Stomach (tissue), 9 donors: ENCODE results near the gene ZBTB46. TPM values are rescaled to one million over a fixed set of nuclear protein-coding genes. Genes with fewer than 3 reads are reported as not detected.
A peak's percentile ranks its signal among the peaks of the same experiment; 100 is the strongest.

Source experiments
- DNase-seq, 2 donors: peaks; one replicate each; pipeline versions ENCODE4 v3.0.0 to v3.0.0-alpha.2; 2013 to 2019
- H3K27ac ChIP-seq, 5 donors: fragments of 200-600 bp in 4 of 5; sonication (generic) in 4 of 5; one replicate each; pipeline ENCODE4 v1.5.1; 2013 to 2019; ENCODE audit warnings: mild to moderate bottlenecking in 1 of 5, moderate library complexity in 1 of 5
- H3K27me3 ChIP-seq, 3 donors: fragments of 200-600 bp; sonication (generic); one replicate each; pipeline ENCODE4 v1.5.1; 2017 to 2019; ENCODE audit warnings: mixed run types in 1 of 3
- H3K36me3 ChIP-seq, 4 donors: fragments of 200-600 bp; sonication (generic); 1 replicate in 3 of 4; 2 replicates in 1 of 4; pipeline ENCODE4 v1.5.1; 2016 to 2019
- H3K4me1 ChIP-seq, 4 donors: fragments of 200-600 bp; sonication (generic); one replicate each; pipeline ENCODE4 v1.5.1; 2016 to 2019
- H3K4me3 ChIP-seq, 4 donors: fragments of 200-600 bp; sonication (generic) in 3 of 4; one replicate each; pipeline ENCODE4 v1.5.1; 2016 to 2019; ENCODE audit warnings: mild to moderate bottlenecking in 1 of 4
- H3K9me3 ChIP-seq, 4 donors: fragments of 200-600 bp; sonication (generic); one replicate each; pipeline ENCODE4 v1.5.1; 2016 to 2019
- CTCF ChIP-seq, 7 experiments: fragments of 450-650 bp in 4 of 7; fragments of 200-600 bp in 3 of 7; sonication (generic) in 3 of 7; IDR thresholded peaks; one replicate each; pipeline ENCODE4 v1.5.1; 2016 to 2019; ENCODE audit warnings: antibody characterized with exemption in 7 of 7, control low read depth in 2 of 7, mild to moderate bottlenecking in 1 of 7
- EP300 ChIP-seq: sonication (generic); formaldehyde crosslinking; IDR thresholded peaks from one replicate; pipeline ENCODE4 v1.6.1; 2017; ENCODE audit warnings: antibody characterized with exemption
- POLR2A ChIP-seq, 4 donors: fragments of 450-650 bp; IDR thresholded peaks; one replicate each; pipeline ENCODE4 v1.6.1; 2016; ENCODE audit warnings: antibody characterized with exemption in 4 of 4, control low read depth in 2 of 4, mild to moderate bottlenecking in 1 of 4, moderate library complexity in 1 of 4
- POLR2AphosphoS5 ChIP-seq, 3 donors: sonication (generic); formaldehyde crosslinking; IDR thresholded peaks; one replicate each; pipeline ENCODE4 v1.6.1; 2016; ENCODE audit warnings: antibody characterized with exemption in 3 of 3
- WGBS, 5 donors: extraction: QIAGEN DNeasy Blood & Tissue Kit in 3 of 5; methylation state at CpG; one replicate each; pipeline versions ENCODE4 v1.1.5 to v1.1.7; 2013 to 2018; 5-methylcytosine and 5-hydroxymethylcytosine counted together
- intact Hi-C: fragments of 100-400 bp; cut with DNase I; formaldehyde crosslinking; loops from one replicate; pipeline ENCODE4 v1.15.1; 2023; ENCODE audit warnings: low total_unique reads
- polyA plus RNA-seq, 3 donors: library from polyadenylated mRNA; stranded (reverse); fragments of 200-250 nt; gene quantifications; one replicate each; pipeline ENCODE4 v1.2.3, GENCODE V29; 2013
- total RNA-seq, 5 donors: library from RNA; depleted of rRNA; stranded (reverse); fragments of >200 nt; gene quantifications; one replicate each; pipeline versions ENCODE4 v1.1.0 to v1.2.3, GENCODE V29; 2014 to 2016
- donor health status: healthy with polysubstance abuse.
- donor health status: Bipolar disorder and iron deficiency.
- donor health status: healthy.

ZBTB46 gene
- total and polyA plus RNA-seq, 8 donors, result 0.58 to 13.4 (median 2.5) TPM

- Histone ChIP-seq H3K27ac (peak overlapping the region; percentile 88 to 96 (median 91)), H3K4me3 (peak overlapping the region; percentile 93 to 98 (median 94)), H3K9me3 (no peaks in the 10 kb centered on the region), H3K4me1 (peaks cover 25 to 51% (median 40%) of the 10 kb centered on the region in 4 donors), H3K27me3 (no peaks in the 10 kb centered on the region), H3K36me3 (peaks cover 33 to 76% (median 67%) of the 10 kb centered on the region in 4 donors)
- DNase-seq, result peak in 1 of 2 donors; percentile 73
- 2 to 4% (median 2%) methylated on average over 38 to 56 of the region's 56 CpGs for WGBS, 5 donors
- TF ChIP-seq POLR2A (IDR thresholded peaks at IDR 0.05), result no peak
- no peak for TF ChIP-seq EP300
- TF ChIP-seq CTCF (IDR thresholded peaks at IDR 0.05), result no peak
- TF ChIP-seq POLR2AphosphoS5 (IDR thresholded peaks at IDR 0.05), result no peak
- intact Hi-C loops, result no loop called here
Measured at GRCh38 chr20:63706852-63707557, 124.1 kb downstream of the ZBTB46 start.

- Histone ChIP-seq H3K36me3 (peaks cover 27 to 73% (median 59%) of the 10 kb centered on the region in 4 donors), H3K4me1 (peaks cover 25 to 49% (median 38%) of the 10 kb centered on the region in 4 donors), H3K27me3 (no peaks in the 10 kb centered on the region), H3K9me3 (no peaks in the 10 kb centered on the region), H3K27ac (peak overlapping the region in 4 of 5 donors; percentile 89 to 96 (median 94)), H3K4me3 (peak overlapping the region; percentile 93 to 98 (median 94))
- DNase-seq, result no peak
- intact Hi-C loops, result no loop called here
- TF ChIP-seq POLR2A (IDR thresholded peaks at IDR 0.05) (no peak), CTCF (IDR thresholded peaks at IDR 0.05) (no peak), EP300 (no peak), POLR2AphosphoS5 (IDR thresholded peaks at IDR 0.05) (no peak)
- WGBS, 5 donors, result 75 to 82% (median 78%) methylated on average over 9 to 12 of the region's 12 CpGs
Measured at GRCh38 chr20:63706027-63706695, 124.9 kb downstream of the ZBTB46 start.

GRCh38 chr20:63705232-63706026, 125.6 kb downstream of the ZBTB46 start:
- H3K27me3 ChIP-seq, result no peaks in the 10 kb centered on the region
- no peak overlapping the region for H3K4me3 ChIP-seq
- TF ChIP-seq POLR2AphosphoS5 (IDR thresholded peaks at IDR 0.05) (no peak), POLR2A (IDR thresholded peaks at IDR 0.05) (no peak), CTCF (IDR thresholded peaks at IDR 0.05) (no peak), EP300 (no peak)
- H3K4me1 ChIP-seq, result peaks cover 25 to 42% (median 35%) of the 10 kb centered on the region in 4 donors
- WGBS, 5 donors, result 85 to 92% (median 89%) methylated on average over 8 of the region's 8 CpGs
- peaks cover 25 to 69% (median 53%) of the 10 kb centered on the region in 4 donors for H3K36me3 ChIP-seq
- no peak overlapping the region for H3K27ac ChIP-seq
- intact Hi-C loops, result no loop called here
- no peaks in the 10 kb centered on the region for H3K9me3 ChIP-seq
- no peak for DNase-seq

- H3K4me3 ChIP-seq, result no peak overlapping the region
- peaks cover 25 to 69% (median 49%) of the 10 kb centered on the region in 4 donors for H3K36me3 ChIP-seq
- H3K4me1 ChIP-seq, result peaks cover 25 to 36% (median 33%) of the 10 kb centered on the region in 4 donors
- H3K27ac ChIP-seq, result no peak overlapping the region
- no peak for TF ChIP-seq EP300
- TF ChIP-seq POLR2AphosphoS5 (IDR thresholded peaks at IDR 0.05), result no peak
- no peak for TF ChIP-seq POLR2A (IDR thresholded peaks at IDR 0.05)
- TF ChIP-seq CTCF (IDR thresholded peaks at IDR 0.05), result no peak
- WGBS, 5 donors, result 76 to 94% (median 84%) methylated on average over 6 of the region's 6 CpGs
- DNase-seq, result no peak
- H3K27me3 ChIP-seq, result no peaks in the 10 kb centered on the region
- H3K9me3 ChIP-seq, result no peaks in the 10 kb centered on the region
- intact Hi-C loops, result no loop called here
Measured at GRCh38 chr20:63704749-63705117, 126.3 kb downstream of the ZBTB46 start.
